Aorta (tissue), 5 donors: ENCODE results near the gene IRX5. TPM values are rescaled to one million over a fixed set of nuclear protein-coding genes. Genes with fewer than 3 reads are reported as not detected.

ENCODE experiments used
- ATAC-seq: fragments of 200-7000 bp; cut with Tn5 transposase; one replicate; pipeline ENCODE4 v1.9.1; 2022; ENCODE audit warnings: moderate library complexity; ENCODE audit not compliant: low FRiP score
- DNase-seq, 2 donors: peaks; one replicate each; pipeline ENCODE4 v3.0.0-alpha.2; 2020
- H3K27ac ChIP-seq, 2 donors: one replicate each; pipeline ENCODE4 v1.5.1; 2013; ENCODE audit warnings: low read length in 2 of 2, mild to moderate bottlenecking in 2 of 2, moderate library complexity in 2 of 2, control low read depth in 1 of 2, inconsistent platforms in 1 of 2, low read depth in 1 of 2
- H3K27me3 ChIP-seq, 2 donors: one replicate each; pipeline ENCODE4 v1.6.1; 2013; ENCODE audit warnings: control low read depth in 1 of 2, low read length in 1 of 2, mild to moderate bottlenecking in 1 of 2, moderate library complexity in 1 of 2; ENCODE audit not compliant: insufficient read depth in 2 of 2, control insufficient read depth in 1 of 2
- H3K36me3 ChIP-seq, 2 donors: one replicate each; pipeline ENCODE4 v1.6.1; 2013; ENCODE audit warnings: control low read depth in 1 of 2, low read length in 1 of 2, mild to moderate bottlenecking in 1 of 2; ENCODE audit not compliant: insufficient read depth in 2 of 2, control insufficient read depth in 1 of 2
- H3K4me1 ChIP-seq, 2 donors: one replicate each; pipeline ENCODE4 v1.6.1; 2013; ENCODE audit warnings: low read length in 2 of 2, control low read depth in 1 of 2, mild to moderate bottlenecking in 1 of 2, moderate library complexity in 1 of 2; ENCODE audit not compliant: insufficient read depth in 2 of 2, control insufficient read depth in 1 of 2
- H3K4me3 ChIP-seq, 2 donors: one replicate each; pipeline ENCODE4 v1.5.1; 2013; ENCODE audit warnings: low read length in 2 of 2, control low read depth in 1 of 2, mild to moderate bottlenecking in 1 of 2
- H3K9me3 ChIP-seq: one replicate; pipeline ENCODE4 v1.6.1; 2013; ENCODE audit warnings: mild to moderate bottlenecking, low read length; ENCODE audit not compliant: control insufficient read depth
- WGBS, 2 donors: extraction: QIAGEN DNeasy Blood & Tissue Kit; methylation state at CpG; one replicate each; pipeline ENCODE4 v1.1.7; 2013; 5-methylcytosine and 5-hydroxymethylcytosine counted together
- intact Hi-C, 2 donors: fragments of 100-400 bp; cut with DNase I; formaldehyde crosslinking; loops; one replicate each; pipeline versions ENCODE4 v1.14.2 to v1.15.0; 2022
- polyA plus RNA-seq, 2 donors: library from polyadenylated mRNA; stranded (reverse); fragments of 200-250 nt; gene quantifications; one replicate each; pipeline ENCODE4 v1.2.3, GENCODE V29; 2013
- total RNA-seq, 2 donors: library from RNA; stranded (reverse); fragmentation: NEBNext Ultra II Directional; extraction: Animal tissue kit (Norgen Biotek cat#: 25700); gene quantifications; one replicate each; pipeline ENCODE4 v1.2.1, GENCODE V29; 2021
- donor health status: healthy with polysubstance abuse.
- donor health status: Bipolar disorder and iron deficiency.
- donor health status: DM: no; HTN: no; CAD: no.
- donor health status: DM: no; HTN: no; CAD: no.
- donor health status: DM: yes; HTN: yes; CAD: no.

Gene IRX5
- total and polyA plus RNA-seq, 4 donors: 0.91 to 1.7 (median 0.96) TPM; not detected in 1

DNA sequence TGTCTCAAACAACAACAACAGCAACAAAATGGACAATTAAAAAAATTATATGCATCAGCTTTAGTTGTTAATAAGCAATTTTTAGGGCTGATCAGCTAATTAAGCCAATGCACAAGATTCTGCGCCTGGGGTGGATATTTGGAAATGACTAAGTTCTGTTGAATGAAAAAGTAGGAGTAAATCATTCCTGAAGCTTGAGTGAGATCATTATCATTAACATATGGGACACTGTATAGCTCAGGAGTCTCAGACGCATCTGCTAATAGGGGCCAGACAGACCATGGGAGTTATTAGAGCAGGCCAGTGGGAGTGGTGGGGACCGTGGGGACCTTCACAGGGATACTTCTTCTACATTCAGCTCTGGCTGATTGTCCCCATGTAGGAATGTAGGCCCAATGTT is 22.8 kb downstream of the IRX5 start:
- no peak for ATAC-seq
- DNase-seq: no peak
- no peak overlapping the region for H3K27ac ChIP-seq
- intact Hi-C loops: no loop called here
- H3K9me3 ChIP-seq: no peaks in the 10 kb centered on the region
- H3K27me3 ChIP-seq: no peaks in the 10 kb centered on the region
- H3K36me3 ChIP-seq: no peaks in the 10 kb centered on the region
- WGBS, 2 donors: 95 to 99% methylated on average over 3 of the region's 3 CpGs
- H3K4me3 ChIP-seq: no peak overlapping the region
- H3K4me1 ChIP-seq: no peaks in the 10 kb centered on the region

DNA sequence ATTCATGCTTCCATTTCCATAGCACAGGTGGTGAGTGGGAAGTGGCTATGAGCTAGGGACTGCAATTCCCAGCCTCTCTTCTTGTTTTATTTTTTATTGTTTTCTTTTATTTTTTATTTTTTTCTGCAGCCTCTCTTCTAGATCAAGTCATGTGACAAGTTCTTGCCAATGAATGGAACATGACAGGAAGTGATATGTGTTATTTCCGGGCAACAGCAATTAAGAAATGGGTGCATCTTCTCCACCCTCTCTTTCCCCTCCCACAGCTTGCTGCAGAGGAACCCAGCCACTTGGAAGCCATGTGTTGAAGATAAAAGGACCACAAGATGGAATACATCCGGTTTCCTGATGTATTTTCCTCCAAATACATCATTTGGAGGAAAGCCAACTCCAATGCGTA is 23.6 kb downstream of the IRX5 start:
- intact Hi-C loops: no loop called here
- H3K4me1 ChIP-seq: no peaks in the 10 kb centered on the region
- H3K27me3 ChIP-seq: no peaks in the 10 kb centered on the region
- ATAC-seq (no peak), DNase-seq (no peak)
- H3K9me3 ChIP-seq: no peaks in the 10 kb centered on the region
- H3K27ac ChIP-seq: no peak overlapping the region
- no peaks in the 10 kb centered on the region for H3K36me3 ChIP-seq
- H3K4me3 ChIP-seq: no peak overlapping the region
- 89 to 90% methylated on average over 3 of the region's 3 CpGs for WGBS, 2 donors

DNA sequence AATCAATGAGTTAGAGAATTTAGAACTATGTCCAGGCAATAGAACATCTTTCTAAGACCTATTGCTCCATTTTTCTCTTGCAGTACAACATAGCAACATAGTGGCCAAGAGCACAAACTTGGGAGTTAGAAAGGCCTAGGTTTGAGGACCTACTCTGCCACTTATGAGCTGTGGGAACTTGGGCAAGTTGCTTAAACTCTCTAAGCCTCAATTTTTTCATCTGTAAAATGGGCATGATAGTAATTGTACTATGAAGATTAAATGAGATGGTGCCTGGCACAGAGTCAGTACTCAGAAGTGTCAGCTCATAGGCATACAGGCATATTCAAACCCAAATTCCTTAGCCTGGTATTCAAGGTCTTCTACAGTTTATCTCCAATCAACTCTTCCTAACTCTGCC is 25.1 kb downstream of the IRX5 start:
- Histone ChIP-seq H3K36me3 (no peaks in the 10 kb centered on the region), H3K9me3 (no peaks in the 10 kb centered on the region), H3K4me1 (no peaks in the 10 kb centered on the region), H3K27me3 (no peaks in the 10 kb centered on the region), H3K27ac (no peak overlapping the region), H3K4me3 (no peak overlapping the region)
- DNase-seq (no peak), ATAC-seq (no peak)
- intact Hi-C loops: no loop called here

DNA sequence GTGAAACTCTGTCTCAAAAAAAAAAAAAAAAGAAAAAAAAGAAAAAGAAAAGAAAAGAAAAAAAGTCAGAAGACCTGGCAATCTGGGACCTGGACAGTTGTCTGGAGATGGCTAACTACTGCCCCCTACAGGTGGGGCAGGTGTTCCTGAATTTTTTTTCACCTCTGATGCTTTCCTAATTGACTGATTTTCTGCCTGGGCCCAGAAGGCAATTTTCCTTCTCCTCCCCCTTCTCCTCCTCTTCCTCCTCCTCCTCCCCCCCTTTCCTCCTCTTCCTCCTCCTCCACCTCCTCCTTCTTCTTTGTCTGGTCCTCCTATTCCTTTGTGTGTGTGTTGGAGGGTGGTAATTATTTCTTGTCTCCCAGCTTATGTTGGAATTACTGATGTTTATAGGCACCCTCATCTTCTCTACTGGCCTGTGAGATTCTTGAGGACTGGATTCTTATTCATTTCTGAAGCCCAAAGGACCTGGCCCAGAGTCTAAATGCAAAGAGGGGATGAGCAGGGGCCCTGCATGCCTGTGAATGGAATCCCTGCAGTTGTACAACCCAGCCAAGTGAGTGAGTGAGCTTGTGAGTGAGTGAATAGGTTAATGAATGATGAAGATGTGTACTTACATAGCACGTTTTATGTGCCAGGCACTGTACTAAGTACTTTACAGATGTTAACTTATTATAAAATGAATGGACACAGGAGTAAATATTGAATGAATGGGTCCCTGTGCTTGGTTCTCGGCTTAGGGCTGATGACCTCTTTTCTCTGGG is 26.9 kb downstream of the IRX5 start:
- H3K27ac ChIP-seq: no peak overlapping the region
- H3K4me1 ChIP-seq: no peaks in the 10 kb centered on the region
- H3K27me3 ChIP-seq: no peaks in the 10 kb centered on the region
- no peaks in the 10 kb centered on the region for H3K9me3 ChIP-seq
- no peaks in the 10 kb centered on the region for H3K36me3 ChIP-seq
- intact Hi-C loops: no loop called here
- ATAC-seq (no peak), DNase-seq (no peak)
- H3K4me3 ChIP-seq: no peak overlapping the region
- 90 to 95% methylated on average over 2 of the region's 2 CpGs for WGBS, 2 donors

DNA sequence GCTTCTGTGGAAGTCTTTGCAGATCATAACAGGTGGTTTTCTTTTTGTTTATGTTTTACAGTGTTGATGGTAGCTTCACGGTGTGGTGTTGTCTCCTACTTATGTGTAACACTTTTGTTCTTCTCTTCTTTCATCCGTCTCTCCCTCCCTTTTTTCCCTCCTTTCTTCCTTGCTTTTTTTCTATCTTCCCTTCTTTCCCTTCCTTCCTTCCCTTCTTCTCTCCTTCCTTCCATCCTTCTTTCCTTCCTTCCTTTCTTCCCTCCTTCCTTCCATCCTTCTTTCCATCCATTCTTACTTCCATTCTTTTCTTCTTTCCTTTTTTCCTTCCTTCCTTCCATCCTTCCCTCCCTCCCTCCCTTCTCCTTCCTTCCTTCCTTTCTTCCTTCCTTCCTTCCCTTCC is 31.4 kb downstream of the IRX5 start:
- WGBS, 2 donors: 76 to 83% methylated on average over 2 of the region's 2 CpGs
- no peak overlapping the region for H3K27ac ChIP-seq
- no peaks in the 10 kb centered on the region for H3K36me3 ChIP-seq
- intact Hi-C loops: no loop called here
- no peak overlapping the region for H3K4me3 ChIP-seq
- ATAC-seq: no peak
- H3K27me3 ChIP-seq: no peaks in the 10 kb centered on the region
- H3K9me3 ChIP-seq: no peaks in the 10 kb centered on the region
- DNase-seq: no peak
- no peaks in the 10 kb centered on the region for H3K4me1 ChIP-seq

DNA sequence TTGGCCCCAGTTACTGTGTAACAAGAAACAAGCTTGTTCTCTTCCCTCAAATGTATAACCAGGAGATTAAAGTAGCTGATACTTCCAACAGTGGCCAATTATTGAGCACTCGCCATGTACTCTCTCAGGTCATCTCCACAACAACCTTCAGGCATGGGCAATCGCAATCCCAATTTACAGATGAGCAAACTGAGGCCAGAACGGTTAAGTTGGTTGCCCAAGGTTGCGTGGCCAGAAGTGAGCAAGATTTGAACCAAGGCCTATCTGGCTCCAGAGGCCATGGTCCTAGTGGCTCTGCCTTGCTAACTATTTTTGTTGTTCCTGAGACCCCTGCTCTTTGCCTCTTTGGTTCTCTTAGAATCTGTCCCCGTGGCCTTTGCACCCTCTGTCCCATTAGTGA is 33.6 kb downstream of the IRX5 start:
- WGBS, 2 donors: 94 to 95% methylated on average over 5 of the region's 5 CpGs
- Histone ChIP-seq H3K27me3 (no peaks in the 10 kb centered on the region), H3K4me1 (no peaks in the 10 kb centered on the region), H3K4me3 (no peak overlapping the region), H3K27ac (no peak overlapping the region), H3K9me3 (no peaks in the 10 kb centered on the region), H3K36me3 (no peaks in the 10 kb centered on the region)
- no peak for ATAC-seq
- DNase-seq: no peak
- intact Hi-C loops: no loop called here

DNA sequence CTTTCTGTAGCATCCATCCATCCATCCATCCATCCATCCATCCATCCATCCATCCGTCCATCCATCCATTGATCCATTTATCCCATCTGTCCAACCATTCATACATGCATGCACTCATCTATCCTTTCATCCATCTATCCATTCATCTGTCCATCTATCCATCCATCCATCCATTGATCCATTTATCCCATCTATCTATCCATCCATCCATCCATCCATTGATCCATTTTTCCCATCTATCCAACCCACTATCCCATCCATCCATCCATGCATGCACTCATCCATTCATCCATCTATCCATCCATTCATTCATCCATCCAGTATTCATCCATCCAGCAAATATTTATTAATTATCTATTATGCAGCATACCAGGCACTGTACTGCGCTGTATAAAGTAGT is 34.8 kb downstream of the IRX5 start:
- no peak overlapping the region for H3K27ac ChIP-seq
- H3K36me3 ChIP-seq: no peaks in the 10 kb centered on the region
- no peak for DNase-seq
- intact Hi-C loops: no loop called here
- ATAC-seq: no peak
- H3K27me3 ChIP-seq: no peaks in the 10 kb centered on the region
- H3K9me3 ChIP-seq: no peaks in the 10 kb centered on the region
- 75 to 96% methylated on average over 2 of the region's 2 CpGs for WGBS, 2 donors
- no peak overlapping the region for H3K4me3 ChIP-seq
- no peaks in the 10 kb centered on the region for H3K4me1 ChIP-seq

DNA sequence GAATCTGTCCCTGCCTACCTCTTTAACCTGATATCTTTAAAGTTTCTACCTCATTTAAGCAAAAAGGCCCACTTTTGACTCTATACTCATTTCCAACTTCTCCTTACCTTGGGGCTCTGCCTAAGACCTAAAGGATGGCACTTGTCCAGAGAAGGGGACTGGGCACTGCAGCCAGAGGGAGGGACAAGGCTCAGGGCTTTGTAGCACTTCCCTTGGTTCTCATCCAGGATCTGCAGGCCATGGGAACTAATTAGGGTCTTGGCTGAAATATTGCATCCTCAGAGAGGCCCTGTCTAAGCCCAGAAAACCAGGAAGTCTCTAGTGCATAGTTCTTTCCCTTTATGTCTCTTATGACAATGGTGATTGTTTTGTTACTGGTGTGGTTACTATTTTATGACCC is 37.3 kb downstream of the IRX5 start:
- Histone ChIP-seq H3K27me3 (no peaks in the 10 kb centered on the region), H3K4me3 (no peak overlapping the region), H3K9me3 (no peaks in the 10 kb centered on the region), H3K27ac (no peak overlapping the region), H3K36me3 (no peaks in the 10 kb centered on the region), H3K4me1 (no peaks in the 10 kb centered on the region)
- no peak for ATAC-seq
- intact Hi-C loops: no loop called here
- no peak for DNase-seq

DNA sequence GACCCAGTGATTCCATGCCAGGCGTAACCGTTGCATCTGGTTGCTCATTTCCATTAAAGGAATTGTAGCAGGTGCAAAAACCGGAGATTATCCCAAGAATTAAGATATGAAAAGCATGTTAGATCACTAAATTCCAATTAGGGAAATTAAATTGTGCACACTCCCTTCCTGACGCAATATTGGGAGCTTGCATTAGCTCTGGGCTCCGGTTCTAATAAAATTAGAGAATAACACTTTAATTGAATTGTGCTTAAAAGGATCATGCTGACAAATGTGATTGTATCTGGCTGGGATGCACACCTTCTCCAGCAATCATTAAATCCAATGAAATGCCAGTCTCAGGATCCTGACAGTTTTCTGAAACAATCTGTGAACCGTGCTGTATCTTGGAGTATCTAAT is 38.1 kb downstream of the IRX5 start:
- Histone ChIP-seq H3K4me3 (no peak overlapping the region), H3K27me3 (no peaks in the 10 kb centered on the region), H3K9me3 (no peaks in the 10 kb centered on the region), H3K27ac (no peak overlapping the region), H3K36me3 (no peaks in the 10 kb centered on the region), H3K4me1 (no peaks in the 10 kb centered on the region)
- WGBS, 2 donors: 83 to 86% methylated on average over 6 of the region's 6 CpGs
- intact Hi-C loops: no loop called here
- DNase-seq: no peak
- no peak for ATAC-seq
